Posterior vena cava (tissue), 2 donors: ENCODE results near the gene EZH1. TPM values are rescaled to one million over a fixed set of nuclear protein-coding genes. Genes with fewer than 3 reads are reported as not detected.
"Not testable (repeated sequence)": the region's sequence is repeated elsewhere in the genome, so short reads cannot be mapped to it uniquely, and the experiment has no call there.

Experiments used
- DNase-seq: peaks from one replicate; pipeline ENCODE4 v3.0.0-alpha.2; 2020; ENCODE audit warnings: low spot score
- intact Hi-C, 2 donors: fragments of 100-400 bp; cut with DNase I; formaldehyde crosslinking; loops; one replicate each; pipeline versions ENCODE4 v1.14.1 to v1.14.2; 2022 to 2023
- total RNA-seq, 2 donors: library from RNA; stranded (reverse); fragmentation: NEBNext Ultra II Directional; extraction: Animal tissue kit (Norgen Biotek cat#: 25700); gene quantifications; one replicate each; pipeline ENCODE4 v1.2.1, GENCODE V29; 2021
- donor health status: DM: yes; HTN: yes; CAD: no.
- donor health status: DM: yes; HTN: yes; CAD: no.

The EZH1 gene
- total RNA-seq, 2 donors from 2014 or later, result 50.2 to 53.5 TPM

GRCh38 chr17:42774066-42774745 lies 29.4 kb upstream of the EZH1 start:
- no peak for DNase-seq

GRCh38 chr17:42773290-42774035 lies 28.6 kb upstream of the EZH1 start, which contains the start of gene VPS25:
Gene VPS25, plus strand, starts transcription at chr17:42773449. Its CDS starts 27 bp downstream, at chr17:42773476.
- intact Hi-C loops, result no loop called here
- peak; percentile 92 for DNase-seq

More at GRCh38 chr17:42774066-42774745, 29.4 kb upstream of the EZH1 start:
- intact Hi-C loops, result no loop called here

GRCh38 chr17:42772945-42773289 lies 28.1 kb upstream of the EZH1 start:
- DNase-seq, result no peak
- intact Hi-C loops, result no loop called here

- DNase-seq, intact Hi-C loops: not testable (repeated sequence)
Measured at GRCh38 chr17:42769964-42770363, 25.1 kb upstream of the EZH1 start.

DNA sequence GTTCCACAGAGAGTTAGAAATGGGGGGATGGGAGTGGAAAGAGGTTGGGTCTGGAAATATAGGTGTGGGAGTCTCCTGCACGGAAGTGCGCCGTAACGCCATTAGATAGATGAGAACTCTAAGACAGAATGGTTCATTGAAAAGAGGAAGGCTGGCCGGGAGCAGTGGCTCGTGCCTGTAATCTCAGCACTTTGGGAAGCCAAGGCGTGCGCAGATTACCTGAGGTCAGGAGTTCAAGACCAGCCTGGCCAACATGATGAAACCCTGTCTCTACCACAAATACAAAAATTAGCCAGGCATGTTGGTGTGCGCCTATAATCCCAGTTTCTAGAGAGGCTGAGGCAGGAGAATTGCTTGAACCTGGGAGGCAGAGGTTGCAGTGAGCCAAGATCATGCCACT lies 23.2 kb upstream of the EZH1 start:
- DNase-seq, intact Hi-C loops: not testable (repeated sequence)

- intact Hi-C loops, result no loop called here
Measured at GRCh38 chr17:42767512-42767911, 22.7 kb upstream of the EZH1 start.

DNA sequence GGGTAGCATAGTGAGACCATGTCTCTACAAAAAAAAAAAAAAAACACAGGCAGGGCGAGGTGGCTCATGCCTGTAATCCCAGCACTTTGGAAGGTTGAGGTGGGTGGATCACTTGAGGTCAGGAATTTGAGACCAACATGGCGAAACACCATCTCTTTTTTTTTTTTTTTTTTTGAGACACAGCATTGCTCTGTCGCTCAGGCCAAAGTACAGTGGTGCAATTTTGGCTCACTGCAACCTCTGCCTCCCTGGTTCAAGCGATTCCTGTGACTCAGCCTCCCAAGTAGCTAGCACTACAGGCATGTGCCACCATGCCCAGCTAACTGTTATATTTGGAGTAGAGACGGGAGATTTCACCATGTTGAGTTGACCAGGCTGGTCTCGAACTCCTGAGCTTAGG lies 21.3 kb upstream of the EZH1 start:
- intact Hi-C loops, result no loop called here
- no peak for DNase-seq

More at GRCh38 chr17:42767512-42767911, 22.7 kb upstream of the EZH1 start:
- DNase-seq, result no peak

GRCh38 chr17:42761638-42762037 lies 16.8 kb upstream of the EZH1 start:
- intact Hi-C loops, result loop anchor here (5.0 kb wide), 2 partner anchors 34 to 39 kb away; no protein-coding TSS in a partner anchor
- peak; percentile 61 for DNase-seq

GRCh38 chr17:42760652-42761581 lies 16.1 kb upstream of the EZH1 start, which contains the start of gene RAMP2:
Gene RAMP2, plus strand, starts transcription at chr17:42761227. Its CDS starts 35 bp downstream, at chr17:42761262.
- intact Hi-C loops, result loop anchor here (5.0 kb wide), 2 partner anchors 34 to 39 kb away; no protein-coding TSS in a partner anchor
- DNase-seq, result peak; percentile 81

DNA sequence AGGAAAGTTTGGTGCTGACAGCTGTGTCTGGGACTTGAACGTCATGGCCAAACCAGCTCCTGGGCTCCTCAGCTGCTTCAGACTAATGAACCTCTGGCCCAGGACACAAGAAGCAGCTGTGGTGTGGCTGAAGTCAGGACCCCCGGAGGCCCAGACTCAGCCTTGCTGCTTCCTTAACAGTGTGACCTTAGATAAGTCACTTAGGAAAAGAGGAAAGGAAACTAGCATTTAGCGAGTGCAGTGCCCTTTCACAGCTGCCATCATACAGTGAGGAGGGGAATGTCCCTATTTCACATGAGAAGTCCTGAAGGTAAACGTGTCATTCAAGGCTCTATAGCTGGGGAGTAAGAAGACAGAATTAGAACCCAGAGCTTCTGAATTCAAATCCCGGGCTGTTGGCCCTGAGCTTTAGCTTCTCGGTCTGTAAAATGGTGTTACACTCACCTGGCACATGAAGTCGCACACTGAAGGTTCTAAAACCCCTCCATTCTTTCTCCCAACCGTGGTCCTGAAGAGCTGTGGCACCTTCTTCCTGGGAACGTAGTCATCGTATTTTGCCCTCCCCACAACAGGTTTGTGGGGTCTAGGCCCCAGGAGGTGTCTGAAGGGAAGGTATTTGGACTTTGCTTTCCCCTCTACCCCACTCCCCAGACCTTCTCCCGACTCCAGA lies 15.3 kb upstream of the EZH1 start:
- intact Hi-C loops, result loop anchor here (5.0 kb wide), 2 partner anchors 33 to 38 kb away; no protein-coding TSS in a partner anchor
- DNase-seq, result peak; percentile 61

- DNase-seq, result peak; percentile 91
- intact Hi-C loops, result no loop called here
Measured at GRCh38 chr17:42754782-42755181, 9.9 kb upstream of the EZH1 start.

DNA sequence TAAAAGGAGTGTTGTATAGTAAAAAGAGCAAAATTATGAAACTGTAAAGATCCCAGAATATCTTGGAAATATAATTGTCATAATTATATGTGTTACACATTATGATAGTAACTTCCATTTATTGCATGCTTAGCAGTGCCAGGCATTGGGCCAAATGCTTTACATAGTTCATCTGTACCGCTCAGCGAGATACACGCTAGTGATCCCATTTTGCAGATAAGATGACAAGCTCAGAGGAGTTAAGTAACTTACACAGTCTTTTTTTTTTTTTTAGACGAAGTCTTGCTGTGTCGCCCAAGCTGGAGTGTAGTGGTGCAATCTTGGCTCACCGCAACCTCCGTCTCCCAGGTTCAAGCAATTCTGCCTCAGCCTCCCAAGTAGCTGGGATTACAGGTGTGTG lies 6.8 kb upstream of the EZH1 start:
- DNase-seq, result peak; percentile 3
- intact Hi-C loops, result no loop called here

GRCh38 chr17:42750739-42751344 lies 6.0 kb upstream of the EZH1 start:
- intact Hi-C loops, result no loop called here
- DNase-seq, result peak; percentile 13

- DNase-seq, result peak; percentile 84
- intact Hi-C loops, result no loop called here
Measured at GRCh38 chr17:42748908-42749798, 4.3 kb upstream of the EZH1 start.

- intact Hi-C loops, result no loop called here
- peak; percentile 80 for DNase-seq
Measured at GRCh38 chr17:42748202-42748907, 3.5 kb upstream of the EZH1 start.

- intact Hi-C loops, result no loop called here
- DNase-seq, result no peak
Measured at GRCh38 chr17:42744283-42744805, 496 bp downstream of the EZH1 start.
